Stomach smooth muscle (tissue), 2 donors: ENCODE results near the gene CT45A1.
"Not testable (repeated sequence)": the region's sequence is repeated elsewhere in the genome, so short reads cannot be mapped to it uniquely, and the experiment has no call there.

Experiments used
- H3K27ac ChIP-seq: one replicate; pipeline ENCODE4 v1.7.0; 2013; ENCODE audit warnings: mild to moderate bottlenecking, low read length, inconsistent platforms
- H3K27me3 ChIP-seq, 2 donors: one replicate each; pipeline ENCODE4 v1.7.0; 2013; ENCODE audit warnings: low read length in 2 of 2; ENCODE audit not compliant: insufficient read depth in 2 of 2, control insufficient read depth in 1 of 2
- H3K36me3 ChIP-seq, 2 donors: one replicate each; pipeline ENCODE4 v1.7.0; 2013; ENCODE audit warnings: low read length in 2 of 2; ENCODE audit not compliant: control insufficient read depth in 2 of 2, insufficient read depth in 2 of 2
- H3K4me1 ChIP-seq: one replicate; pipeline ENCODE4 v1.7.0; 2013; ENCODE audit warnings: low read length; ENCODE audit not compliant: control insufficient read depth, insufficient read depth
- H3K4me3 ChIP-seq, 2 donors: one replicate each; pipeline ENCODE4 v1.7.0; 2013; ENCODE audit warnings: low read length in 2 of 2
- H3K9ac ChIP-seq, 2 donors: one replicate each; pipeline ENCODE4 v1.7.0; 2013; ENCODE audit warnings: low read length in 2 of 2, mild to moderate bottlenecking in 1 of 2
- H3K9me3 ChIP-seq, 2 donors: one replicate each; pipeline ENCODE4 v1.7.0; 2013; ENCODE audit warnings: low read length in 2 of 2; ENCODE audit not compliant: control insufficient read depth in 2 of 2
- donor health status: healthy.
- donor health status: Pancreatic carcinoma.

Gene CT45A1

DNA sequence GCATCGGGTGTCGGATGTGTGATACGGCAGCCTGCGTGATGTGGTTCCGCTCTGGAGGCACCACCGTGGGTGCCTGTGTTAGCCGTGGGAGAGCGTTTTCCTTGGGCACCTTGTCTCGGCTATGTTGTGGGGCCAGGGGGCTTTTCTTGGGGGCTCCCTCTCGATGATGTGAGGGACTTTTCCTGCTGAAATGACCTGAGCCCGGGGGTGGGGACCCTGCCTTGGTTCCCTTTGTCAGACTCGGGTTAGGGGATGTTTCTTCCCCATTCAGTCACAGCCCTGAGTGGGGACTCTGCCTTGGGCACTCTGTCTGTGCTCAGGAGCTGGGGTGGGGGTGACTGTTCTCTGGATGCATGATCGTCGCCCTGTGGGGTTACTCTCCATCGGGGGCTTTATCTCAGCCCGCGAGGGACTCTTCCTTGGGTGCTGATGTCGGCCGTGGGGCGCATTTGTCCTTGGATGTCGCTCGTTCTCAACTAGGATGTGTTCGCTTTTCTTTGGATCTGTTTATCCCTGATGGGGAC lies 27.8 kb downstream of the CT45A1 start:
- H3K36me3 ChIP-seq: no peaks in the 10 kb centered on the region
- no peak overlapping the region for H3K4me3 ChIP-seq
- H3K27me3 ChIP-seq: peaks cover 0 to 2% of the 10 kb centered on the region in 2 donors
- no peak overlapping the region for H3K27ac ChIP-seq
- no peaks in the 10 kb centered on the region for H3K4me1 ChIP-seq
- no peak overlapping the region for H3K9ac ChIP-seq
- H3K9me3 ChIP-seq: no peaks in the 10 kb centered on the region

GRCh38 chrX:135744739-135745138 lies 31.3 kb downstream of the CT45A1 start:
- not testable (repeated sequence) for H3K4me3 ChIP-seq

GRCh38 chrX:135768091-135768490 lies 54.7 kb downstream of the CT45A1 start, which contains the start of gene CT45A3:
Gene CT45A3 (minus strand): TSS chrX:135768191. CDS start chrX:135764444, 3,747 bp downstream.
- H3K27me3 ChIP-seq, H3K36me3 ChIP-seq, H3K4me1 ChIP-seq, H3K9ac ChIP-seq, H3K27ac ChIP-seq, H3K4me3 ChIP-seq, H3K9me3 ChIP-seq: not testable (repeated sequence)

More at GRCh38 chrX:135744739-135745138, 31.3 kb downstream of the CT45A1 start:
- H3K4me1 ChIP-seq, H3K9ac ChIP-seq, H3K9me3 ChIP-seq, H3K27ac ChIP-seq, H3K36me3 ChIP-seq, H3K27me3 ChIP-seq: not testable (repeated sequence)
